CD4-positive, alpha-beta T cell (primary cell): ENCODE data around the gene UGGT1. TPM values are rescaled to one million over a fixed set of nuclear protein-coding genes. Genes with fewer than 3 reads are reported as not detected.

Source experiments
- ATAC-seq: fragments of 200-7000 bp; cut with Tn5 transposase; one replicate; pipeline ENCODE4 v1.10.0; 2022; ENCODE audit warnings: mild to moderate bottlenecking; ENCODE audit not compliant: poor library complexity
- CTCF ChIA-PET: fragments of 350-600 bp; sonication (Branson Sonifier 250); formaldehyde crosslinking; loops from one replicate; lab custom pipeline; 2021; ENCODE audit warnings: antibody characterized with exemption, inconsistent platforms; lab: Charles Lee
- POLR2A ChIA-PET: fragments of 350-600 bp; sonication (Branson Sonifier 250); formaldehyde crosslinking; loops from one replicate; lab custom pipeline; 2021; ENCODE audit warnings: antibody characterized with exemption, inconsistent platforms; lab: Charles Lee
- DNase-seq, 14 experiments: peaks; one replicate each; pipeline ENCODE4 v3.0.0-alpha.2; 2013 to 2020; ENCODE audit warnings: mixed read lengths in 2 of 14
- H3K27ac ChIP-seq, 2 donors: one replicate each; pipeline versions ENCODE4 v1.5.1 to v1.7.0; 2013; ENCODE audit warnings: low read length in 2 of 2, low read depth in 1 of 2, mild to moderate bottlenecking in 1 of 2
- H3K27me3 ChIP-seq, 2 experiments: 1 replicate in 1 of 2; 2 replicates in 1 of 2; pipeline versions ENCODE4 v1.6.1 to v1.7.0; 2013; ENCODE audit warnings: low read length in 2 of 2, control low read depth in 1 of 2, mild to moderate bottlenecking in 1 of 2, moderate library complexity in 1 of 2; ENCODE audit not compliant: insufficient read depth in 2 of 2, control insufficient read depth in 1 of 2
- H3K36me3 ChIP-seq: one replicate; pipeline ENCODE4 v1.6.1; 2013; ENCODE audit warnings: low read length, control low read depth; ENCODE audit not compliant: insufficient read depth
- H3K4me1 ChIP-seq: one replicate; pipeline ENCODE4 v1.6.1; 2013; ENCODE audit warnings: low read length, control low read depth; ENCODE audit not compliant: insufficient read depth
- H3K4me3 ChIP-seq: one replicate; pipeline ENCODE4 v1.5.1; 2013; ENCODE audit warnings: mild to moderate bottlenecking, low read length, moderate library complexity
- H3K9me3 ChIP-seq, 2 experiments: 1 replicate in 1 of 2; 2 replicates in 1 of 2; pipeline versions ENCODE4 v1.6.1 to v1.7.0; 2013; ENCODE audit warnings: low read length in 2 of 2, mild to moderate bottlenecking in 2 of 2, control low read depth in 1 of 2, moderate library complexity in 1 of 2; ENCODE audit not compliant: control insufficient read depth in 1 of 2, insufficient read depth in 1 of 2
- H3K27ac Mint-ChIP-seq: one replicate; pipeline ENCODE4 v1.8.0; 2020; ENCODE audit warnings: mixed read lengths
- H3K27me3 Mint-ChIP-seq: one replicate; pipeline ENCODE4 v1.8.0; 2021; ENCODE audit warnings: mixed read lengths
- H3K36me3 Mint-ChIP-seq: one replicate; pipeline ENCODE4 v1.8.0; 2021; ENCODE audit warnings: low read depth, mixed read lengths
- H3K4me1 Mint-ChIP-seq: one replicate; pipeline ENCODE4 v1.8.0; 2021; ENCODE audit warnings: low read depth, mixed read lengths
- H3K4me3 Mint-ChIP-seq: one replicate; pipeline ENCODE4 v1.8.0; 2020; ENCODE audit warnings: mild to moderate bottlenecking, mixed read lengths
- H3K9me3 Mint-ChIP-seq: one replicate; pipeline ENCODE4 v1.8.0; 2020; ENCODE audit warnings: mixed read lengths
- CTCF ChIP-seq: fragments of 200-600 bp; IDR thresholded peaks from one replicate; pipeline ENCODE4 v1.8.0; 2022; ENCODE audit warnings: antibody characterized with exemption, mild to moderate bottlenecking
- intact Hi-C, 2 experiments: fragments of 100-400 bp; cut with DNase I in 1 of 2; cut with micrococcal nuclease in 1 of 2; formaldehyde crosslinking; loops; one replicate each; pipeline versions ENCODE4 v1.15.1 to v1.9.0; 2023 to 2025; cut with DNase I, micrococcal nuclease
- total RNA-seq, 174 experiments: library from RNA in 2 of 174; stranded (reverse) in 2 of 174; gene quantifications; one replicate each; pipeline ENCODE4 v1.2.3 and lab custom pipeline; 2021 to 2026

Gene UGGT1
- total RNA-seq, 2 experiments from 2014 or later, result 23.5 to 28.4 TPM

- DNase-seq (no peak), ATAC-seq (no peak)
- TF ChIP-seq CTCF, result no peak
- ChIA-PET CTCF (no interaction called here), POLR2A (no interaction called here)
- Histone ChIP-seq H3K4me1 (no peaks in the 10 kb centered on the region), H3K4me3 (no peak overlapping the region), H3K27me3 (no peaks in the 10 kb centered on the region), H3K36me3 (peaks cover 79% of the 10 kb centered on the region), H3K27ac (no peak overlapping the region), H3K9me3 (no peaks in the 10 kb centered on the region)
- peaks cover 92% of the 10 kb centered on the region for H3K36me3 Mint-ChIP-seq
- H3K27me3 Mint-ChIP-seq, result no peaks in the 10 kb centered on the region
- no peaks in the 10 kb centered on the region for H3K4me1 Mint-ChIP-seq
- H3K27ac Mint-ChIP-seq, result no peak overlapping the region
- no peaks in the 10 kb centered on the region for H3K9me3 Mint-ChIP-seq
- intact Hi-C loops, result loop anchor here in 1 of 2 experiments (10.0 kb wide), 1 partner anchor 138 kb away; no protein-coding TSS in a partner anchor
- no peak overlapping the region for H3K4me3 Mint-ChIP-seq
Observed at GRCh38 chr2:128187032-128187654, 96.1 kb downstream of the UGGT1 start.

- DNase-seq (no peak), ATAC-seq (peak; percentile 41)
- Mint-ChIP-seq H3K27ac (peak overlapping the region; percentile 61), H3K4me1 (peaks cover 41% of the 10 kb centered on the region), H3K9me3 (no peaks in the 10 kb centered on the region), H3K27me3 (no peaks in the 10 kb centered on the region), H3K4me3 (no peak overlapping the region), H3K36me3 (peaks cover 24% of the 10 kb centered on the region)
- TF ChIP-seq CTCF, result no peak
- H3K27me3 ChIP-seq, result no peaks in the 10 kb centered on the region
- CTCF ChIA-PET, result no interaction called here
- H3K4me3 ChIP-seq, result no peak overlapping the region
- no peaks in the 10 kb centered on the region for H3K9me3 ChIP-seq
- peaks cover 20% of the 10 kb centered on the region for H3K36me3 ChIP-seq
- peaks cover 17% of the 10 kb centered on the region for H3K4me1 ChIP-seq
- intact Hi-C loops, result no loop called here
- no peak overlapping the region for H3K27ac ChIP-seq
- POLR2A ChIA-PET, result interaction anchor here (0.8 kb wide), 1 partner anchor 11 kb away, joined by 3 read pairs; no protein-coding TSS in a partner anchor
Observed at GRCh38 chr2:128195435-128195984, 104.5 kb downstream of the UGGT1 start.

GRCh38 chr2:128196026-128196425, 105.0 kb downstream of the UGGT1 start:
- no peak for ATAC-seq
- H3K36me3 Mint-ChIP-seq, result peaks cover 19% of the 10 kb centered on the region
- no peaks in the 10 kb centered on the region for H3K9me3 Mint-ChIP-seq
- H3K9me3 ChIP-seq, result no peaks in the 10 kb centered on the region
- peak overlapping the region; percentile 61 for H3K27ac Mint-ChIP-seq
- H3K27me3 ChIP-seq, result no peaks in the 10 kb centered on the region
- intact Hi-C loops, result no loop called here
- POLR2A ChIA-PET, result interaction anchor here (0.8 kb wide), 1 partner anchor 10 kb away, joined by 3 read pairs; no protein-coding TSS in a partner anchor
- H3K27me3 Mint-ChIP-seq, result no peaks in the 10 kb centered on the region
- DNase-seq, result no peak
- no peak overlapping the region for H3K4me3 Mint-ChIP-seq
- H3K4me1 Mint-ChIP-seq, result peaks cover 41% of the 10 kb centered on the region
- peaks cover 17% of the 10 kb centered on the region for H3K4me1 ChIP-seq
- H3K4me3 ChIP-seq, result no peak overlapping the region
- TF ChIP-seq CTCF, result no peak
- H3K36me3 ChIP-seq, result peaks cover 15% of the 10 kb centered on the region
- CTCF ChIA-PET, result no interaction called here
- no peak overlapping the region for H3K27ac ChIP-seq
